Measurements from ENCODE around the gene PRL. TPM values are rescaled to one million over a fixed set of nuclear protein-coding genes. Genes with fewer than 3 reads are reported as not detected.
A peak's percentile ranks its signal among the peaks of the same experiment; 100 is the strongest.

PRL gene
- polyA plus RNA-seq, 1 donor from 2014 or later, result not detected

DNA sequence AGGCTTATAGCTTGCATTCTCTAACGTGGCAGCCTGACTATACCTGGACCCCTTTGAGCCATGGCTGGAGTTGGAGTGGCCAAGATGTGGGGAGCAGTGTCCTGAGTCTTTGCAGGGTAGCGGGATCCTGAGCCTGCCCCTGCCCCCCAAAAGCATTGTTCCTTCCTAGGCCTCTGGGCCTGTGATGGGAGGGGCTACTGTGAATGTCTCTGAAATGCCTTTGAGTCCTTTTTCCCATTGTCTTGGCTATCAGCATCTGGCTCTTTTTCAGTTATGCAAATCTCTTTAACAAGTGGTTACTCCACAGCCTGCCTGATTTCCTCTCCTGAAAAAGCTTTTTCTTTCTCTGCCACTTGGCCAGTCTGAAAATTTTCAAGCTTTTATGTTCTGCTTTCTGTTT, 17.0 kb upstream of the PRL start:
- H3K27ac Mint-ChIP-seq, result no peak overlapping the region
- no peaks in the 10 kb centered on the region for H3K4me1 Mint-ChIP-seq
- no peaks in the 10 kb centered on the region for H3K36me3 Mint-ChIP-seq
- H3K4me3 Mint-ChIP-seq, result no peak overlapping the region
- peaks cover 5 to 15% (median 10%) of the 10 kb centered on the region in 3 donors for H3K9me3 Mint-ChIP-seq
- no peaks in the 10 kb centered on the region for H3K27me3 Mint-ChIP-seq

DNA sequence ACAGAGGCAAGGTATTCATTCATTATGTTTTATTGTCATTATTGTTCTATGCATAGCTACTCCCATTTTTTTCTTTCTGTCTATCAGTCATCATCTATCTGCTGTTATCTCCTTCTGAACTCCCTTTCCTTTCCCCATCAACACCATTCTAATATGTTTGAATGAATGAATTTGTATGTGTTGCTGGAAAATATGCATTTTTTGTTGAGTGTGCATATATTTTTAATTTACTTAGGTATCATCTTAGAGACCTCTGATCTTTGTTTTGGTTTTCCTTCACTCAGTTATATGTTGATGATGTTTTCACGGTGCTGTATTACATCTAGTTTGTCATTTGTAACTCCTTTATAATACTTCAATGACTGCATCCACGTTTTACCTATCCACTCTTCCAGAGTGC, 12.1 kb upstream of the PRL start:
- Mint-ChIP-seq H3K27me3 (no peaks in the 10 kb centered on the region), H3K4me3 (no peak overlapping the region), H3K4me1 (no peaks in the 10 kb centered on the region), H3K36me3 (no peaks in the 10 kb centered on the region), H3K9me3 (peaks cover 5 to 15% (median 8%) of the 10 kb centered on the region in 3 donors), H3K27ac (no peak overlapping the region)

DNA sequence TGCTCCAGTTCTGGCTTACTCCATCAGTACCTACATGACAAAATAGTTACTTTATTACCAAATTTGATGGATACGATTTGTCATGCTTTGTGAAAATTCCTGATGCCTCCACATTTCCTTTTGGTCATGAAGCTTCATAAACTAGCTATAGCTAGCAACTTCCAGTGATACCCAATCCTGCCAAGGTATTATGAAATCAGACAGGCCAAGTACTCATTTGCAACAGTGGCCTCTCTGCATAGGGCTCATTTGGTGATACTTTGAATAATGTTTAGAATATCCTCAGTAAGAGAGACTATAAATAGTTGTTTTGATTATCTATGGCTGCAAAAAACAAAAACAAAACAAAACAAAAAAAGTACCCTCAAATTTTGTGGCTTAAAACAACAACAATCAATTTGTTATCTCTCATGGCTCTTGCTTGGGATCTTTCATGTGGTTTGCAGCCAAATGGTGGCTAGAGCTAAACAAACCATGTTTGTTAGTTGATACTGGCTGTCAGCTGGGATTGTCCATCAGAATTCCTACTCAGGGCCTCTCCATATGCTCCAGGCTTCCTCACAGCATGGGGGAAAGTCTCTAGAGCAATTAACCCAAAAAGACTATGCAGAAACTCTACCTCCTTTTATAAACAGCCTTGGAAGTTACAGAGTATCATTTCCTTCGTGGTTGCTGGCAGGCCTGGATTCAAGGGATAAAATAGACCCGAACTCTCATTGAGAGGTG, 10.1 kb upstream of the PRL start:
- H3K27me3 Mint-ChIP-seq, result no peaks in the 10 kb centered on the region
- no peaks in the 10 kb centered on the region for H3K36me3 Mint-ChIP-seq
- H3K9me3 Mint-ChIP-seq, result peaks cover 5 to 12% (median 7%) of the 10 kb centered on the region in 3 donors
- no peak overlapping the region for H3K4me3 Mint-ChIP-seq
- no peak overlapping the region for H3K27ac Mint-ChIP-seq
- no peaks in the 10 kb centered on the region for H3K4me1 Mint-ChIP-seq

DNA sequence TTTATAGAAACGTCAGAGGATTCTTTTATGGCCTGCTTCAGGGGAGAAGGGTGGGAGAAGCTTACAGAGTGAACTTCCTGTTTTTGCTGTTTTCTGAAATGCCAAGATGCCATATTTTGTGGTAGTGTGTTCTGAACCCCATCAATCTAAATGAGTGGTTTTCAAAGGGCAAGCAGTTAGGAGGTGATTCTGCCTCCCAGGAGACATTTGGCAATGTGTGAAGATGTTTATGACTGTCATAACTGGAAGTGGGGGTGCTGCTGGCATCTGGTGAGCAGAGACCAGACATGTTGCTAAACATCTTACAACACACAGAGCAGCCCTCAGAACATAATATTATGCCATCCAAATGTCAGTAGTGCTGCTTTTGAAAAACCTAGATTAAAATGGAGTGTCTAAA, 6.0 kb upstream of the PRL start:
- no peaks in the 10 kb centered on the region for H3K27me3 Mint-ChIP-seq
- H3K9me3 Mint-ChIP-seq, result peaks cover 0 to 2% (median 0%) of the 10 kb centered on the region in 3 donors
- no peaks in the 10 kb centered on the region for H3K4me1 Mint-ChIP-seq
- H3K27ac Mint-ChIP-seq, result no peak overlapping the region
- H3K36me3 Mint-ChIP-seq, result no peaks in the 10 kb centered on the region
- H3K4me3 Mint-ChIP-seq, result no peak overlapping the region

DNA sequence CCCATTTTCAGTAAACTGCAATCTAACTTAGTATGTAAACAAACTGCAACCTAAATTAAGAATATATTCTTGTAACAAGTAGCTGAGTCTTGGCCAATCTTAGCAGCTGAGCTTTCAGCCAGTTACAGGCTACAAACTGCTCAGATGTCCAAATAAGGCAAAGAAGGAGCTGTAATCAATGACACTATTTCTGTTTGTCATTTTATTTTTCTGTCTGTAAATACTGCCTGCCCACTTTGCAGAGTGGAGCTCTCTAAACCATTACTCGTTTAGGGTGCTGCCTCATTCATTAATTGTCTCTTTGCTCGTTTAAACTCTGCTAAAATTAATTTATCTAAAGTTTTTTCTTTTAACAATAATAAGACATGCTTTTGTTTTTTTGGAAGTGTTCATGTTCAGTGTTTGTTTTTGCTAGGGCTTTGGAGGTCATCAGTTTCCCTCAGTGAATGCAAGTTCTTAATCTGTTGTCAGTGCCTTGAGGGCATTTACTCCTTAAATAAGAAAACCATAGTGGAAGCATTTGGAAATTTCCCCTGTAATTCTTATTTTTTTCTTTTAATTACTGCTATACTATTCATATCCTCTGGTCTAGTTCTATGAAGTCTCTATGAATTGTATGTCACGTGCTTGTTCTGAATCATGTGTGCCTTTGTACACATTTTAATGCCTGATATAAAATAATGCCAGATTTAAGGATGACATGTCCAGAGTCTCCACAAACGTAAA, 3.6 kb upstream of the PRL start:
- no peaks in the 10 kb centered on the region for H3K36me3 Mint-ChIP-seq
- H3K27ac Mint-ChIP-seq, result no peak overlapping the region
- no peaks in the 10 kb centered on the region for H3K4me1 Mint-ChIP-seq
- no peaks in the 10 kb centered on the region for H3K27me3 Mint-ChIP-seq
- no peak overlapping the region for H3K4me3 Mint-ChIP-seq
- peaks cover 0 to 5% (median under 1%) of the 10 kb centered on the region in 3 donors for H3K9me3 Mint-ChIP-seq

DNA sequence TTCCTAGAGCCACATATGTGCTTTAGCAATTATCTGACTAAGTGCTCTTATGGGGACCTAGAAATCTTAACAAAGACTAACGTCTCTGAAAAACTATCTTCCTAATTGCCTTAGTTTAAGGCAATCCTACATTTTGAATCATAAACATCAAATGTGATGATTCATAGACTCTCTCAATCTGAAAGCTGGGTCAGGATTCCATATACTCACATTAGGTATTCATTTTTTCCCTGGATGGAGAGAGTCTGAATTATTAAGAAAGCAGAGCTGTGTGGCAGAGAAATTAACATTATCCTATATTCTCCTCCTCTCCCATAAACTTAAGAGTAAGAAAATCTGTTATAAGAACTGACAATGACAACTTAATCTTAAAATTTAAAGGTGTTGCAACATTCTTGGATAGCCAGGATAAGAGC, 1.6 kb upstream of the PRL start:
- H3K4me3 Mint-ChIP-seq, result no peak overlapping the region
- no peaks in the 10 kb centered on the region for H3K27me3 Mint-ChIP-seq
- peaks cover 0 to 5% (median 0%) of the 10 kb centered on the region in 3 donors for H3K9me3 Mint-ChIP-seq
- no peak overlapping the region for H3K27ac Mint-ChIP-seq
- no peaks in the 10 kb centered on the region for H3K4me1 Mint-ChIP-seq
- H3K36me3 Mint-ChIP-seq, result no peaks in the 10 kb centered on the region

DNA sequence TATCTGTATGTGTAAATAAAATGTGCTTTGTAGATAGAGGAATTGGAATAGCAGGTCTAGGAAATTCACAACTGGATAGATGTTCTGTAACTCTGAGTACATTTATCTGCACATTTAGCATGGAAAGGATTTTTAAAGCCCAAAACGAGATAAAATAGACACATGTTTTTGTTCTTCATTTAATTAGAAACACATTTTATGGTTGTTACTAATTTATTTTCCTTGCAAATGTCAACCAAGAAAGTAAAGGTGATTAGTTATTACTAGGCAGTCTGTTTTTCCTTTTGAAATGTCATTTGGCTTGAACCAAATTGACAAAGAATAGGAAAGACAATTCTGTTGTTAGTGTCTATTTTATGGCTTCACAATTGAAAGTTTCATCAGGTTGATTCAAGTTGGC, 769 bp downstream of the PRL start:
- H3K4me1 Mint-ChIP-seq, result peaks cover 0 to 1% (median 0%) of the 10 kb centered on the region in 3 donors
- no peak overlapping the region for H3K27ac Mint-ChIP-seq
- no peaks in the 10 kb centered on the region for H3K36me3 Mint-ChIP-seq
- H3K4me3 Mint-ChIP-seq, result no peak overlapping the region
- H3K9me3 Mint-ChIP-seq, result peaks cover 0 to 5% (median 0%) of the 10 kb centered on the region in 3 donors
- H3K27me3 Mint-ChIP-seq, result no peaks in the 10 kb centered on the region

DNA sequence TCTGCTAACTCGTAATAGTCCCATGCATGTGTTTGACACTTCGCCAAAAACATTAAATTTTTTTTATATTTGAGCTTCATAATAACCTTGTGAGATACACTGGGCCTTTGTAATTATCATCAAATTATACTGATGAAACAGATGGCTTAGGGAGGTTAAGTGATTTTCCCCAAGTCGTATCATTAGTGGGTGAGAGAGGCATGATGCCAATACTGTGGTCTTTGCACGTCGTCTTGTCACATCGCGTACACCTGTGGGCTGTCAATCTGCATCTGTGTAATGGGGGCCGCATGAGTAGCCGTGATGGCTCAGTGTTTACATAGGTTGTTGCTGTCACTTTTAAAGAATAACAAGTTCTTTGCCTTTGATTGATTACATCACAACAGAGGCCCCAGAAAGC, 1.7 kb downstream of the PRL start:
- Mint-ChIP-seq H3K27me3 (no peaks in the 10 kb centered on the region), H3K27ac (no peak overlapping the region), H3K4me3 (no peak overlapping the region), H3K36me3 (no peaks in the 10 kb centered on the region), H3K9me3 (peaks cover 0 to 5% (median 0%) of the 10 kb centered on the region in 3 donors), H3K4me1 (peaks cover 0 to 1% (median 0%) of the 10 kb centered on the region in 3 donors)

DNA sequence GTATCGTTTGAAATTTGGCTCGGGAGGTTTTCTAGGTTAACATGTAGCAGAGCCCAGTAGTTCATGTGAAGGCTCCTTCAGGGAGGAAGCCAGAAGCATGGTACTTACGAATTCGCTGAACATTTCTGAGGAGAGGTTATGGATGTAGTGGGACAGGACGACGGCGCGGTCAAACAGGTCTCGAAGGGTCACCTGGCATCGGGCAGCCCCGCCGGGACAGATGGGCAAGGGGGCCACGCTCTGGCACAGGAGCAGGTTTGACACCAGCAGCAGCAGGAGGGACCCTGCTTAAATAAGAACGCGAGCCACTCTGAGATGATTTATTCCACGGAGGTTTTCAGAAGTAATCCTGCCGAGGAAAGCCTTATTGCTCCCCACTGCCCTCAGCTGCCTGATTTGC, 2.5 kb downstream of the PRL start:
- no peaks in the 10 kb centered on the region for H3K36me3 Mint-ChIP-seq
- H3K9me3 Mint-ChIP-seq, result peaks cover 0 to 5% (median 0%) of the 10 kb centered on the region in 3 donors
- peaks cover 0 to 1% (median 0%) of the 10 kb centered on the region in 3 donors for H3K4me1 Mint-ChIP-seq
- no peaks in the 10 kb centered on the region for H3K27me3 Mint-ChIP-seq
- no peak overlapping the region for H3K4me3 Mint-ChIP-seq
- no peak overlapping the region for H3K27ac Mint-ChIP-seq

DNA sequence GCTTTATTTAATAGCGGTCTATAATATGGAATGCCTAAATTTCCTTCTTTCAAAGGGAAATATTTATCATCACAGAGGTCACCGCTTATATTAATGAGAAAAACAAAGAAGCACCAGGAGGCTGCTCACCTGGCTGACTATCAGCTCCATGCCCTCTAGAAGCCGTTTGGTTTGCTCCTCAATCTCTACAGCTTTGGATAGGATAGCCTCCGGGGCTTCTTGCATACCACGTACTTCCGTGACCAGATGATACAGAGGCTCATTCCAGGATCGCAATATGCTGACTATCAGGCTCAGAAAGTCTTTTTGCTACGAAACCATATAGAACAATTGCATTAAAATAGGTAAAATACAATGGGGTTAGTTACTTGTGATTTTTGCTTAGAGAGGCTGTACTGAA, 6.8 kb downstream of the PRL start:
- Mint-ChIP-seq H3K27ac (no peak overlapping the region), H3K27me3 (no peaks in the 10 kb centered on the region), H3K36me3 (no peaks in the 10 kb centered on the region), H3K4me3 (no peak overlapping the region), H3K4me1 (peaks cover 0 to 1% (median 0%) of the 10 kb centered on the region in 3 donors), H3K9me3 (peaks cover 0 to 2% (median 0%) of the 10 kb centered on the region in 3 donors)

DNA sequence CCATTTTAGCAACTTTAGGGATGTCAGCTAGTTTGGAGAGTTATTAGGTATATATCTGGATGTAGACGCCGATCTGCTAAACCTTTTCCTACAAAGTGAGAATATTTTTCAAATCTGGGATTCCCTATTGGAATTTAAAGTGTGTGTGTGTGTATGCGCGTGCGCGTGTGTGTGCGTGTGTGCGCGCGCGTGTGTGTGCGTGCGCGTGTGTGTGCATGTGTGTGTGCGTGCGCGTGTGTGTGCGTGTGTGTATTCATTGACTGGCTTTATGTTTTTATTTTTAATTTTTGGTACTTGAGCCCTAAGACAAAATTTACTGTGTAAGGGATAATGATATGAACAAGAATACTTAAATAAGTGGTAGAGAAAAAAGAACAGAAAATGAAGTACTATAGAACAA, 8.1 kb downstream of the PRL start:
- H3K9me3 Mint-ChIP-seq, result peaks cover 0 to 2% (median 0%) of the 10 kb centered on the region in 3 donors
- H3K27ac Mint-ChIP-seq, result no peak overlapping the region
- no peaks in the 10 kb centered on the region for H3K36me3 Mint-ChIP-seq
- no peaks in the 10 kb centered on the region for H3K27me3 Mint-ChIP-seq
- no peak overlapping the region for H3K4me3 Mint-ChIP-seq
- H3K4me1 Mint-ChIP-seq, result peaks cover 0 to 1% (median 0%) of the 10 kb centered on the region in 3 donors

DNA sequence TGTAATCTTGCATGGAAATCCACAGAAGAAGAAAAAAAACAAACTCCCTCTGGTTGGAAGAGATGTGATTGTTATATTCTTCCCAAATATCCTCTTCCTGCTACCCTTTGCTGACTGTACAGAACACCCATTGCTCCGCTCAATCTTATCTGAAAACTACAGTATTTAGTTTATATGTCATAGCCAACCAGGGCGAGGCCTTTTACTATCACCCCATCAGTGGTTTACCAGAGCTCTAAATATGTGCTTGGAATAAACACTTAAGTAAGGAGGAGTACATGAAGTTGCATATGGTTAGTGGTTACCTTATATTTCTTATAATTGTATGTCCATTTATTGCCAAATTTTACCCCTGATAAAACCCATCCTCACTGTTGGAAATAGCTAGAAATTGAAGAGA, 12.2 kb downstream of the PRL start:
- Mint-ChIP-seq H3K27ac (no peak overlapping the region), H3K9me3 (peaks cover 0 to 3% (median 2%) of the 10 kb centered on the region in 3 donors), H3K4me1 (no peaks in the 10 kb centered on the region), H3K27me3 (no peaks in the 10 kb centered on the region), H3K36me3 (no peaks in the 10 kb centered on the region), H3K4me3 (no peak overlapping the region)

DNA sequence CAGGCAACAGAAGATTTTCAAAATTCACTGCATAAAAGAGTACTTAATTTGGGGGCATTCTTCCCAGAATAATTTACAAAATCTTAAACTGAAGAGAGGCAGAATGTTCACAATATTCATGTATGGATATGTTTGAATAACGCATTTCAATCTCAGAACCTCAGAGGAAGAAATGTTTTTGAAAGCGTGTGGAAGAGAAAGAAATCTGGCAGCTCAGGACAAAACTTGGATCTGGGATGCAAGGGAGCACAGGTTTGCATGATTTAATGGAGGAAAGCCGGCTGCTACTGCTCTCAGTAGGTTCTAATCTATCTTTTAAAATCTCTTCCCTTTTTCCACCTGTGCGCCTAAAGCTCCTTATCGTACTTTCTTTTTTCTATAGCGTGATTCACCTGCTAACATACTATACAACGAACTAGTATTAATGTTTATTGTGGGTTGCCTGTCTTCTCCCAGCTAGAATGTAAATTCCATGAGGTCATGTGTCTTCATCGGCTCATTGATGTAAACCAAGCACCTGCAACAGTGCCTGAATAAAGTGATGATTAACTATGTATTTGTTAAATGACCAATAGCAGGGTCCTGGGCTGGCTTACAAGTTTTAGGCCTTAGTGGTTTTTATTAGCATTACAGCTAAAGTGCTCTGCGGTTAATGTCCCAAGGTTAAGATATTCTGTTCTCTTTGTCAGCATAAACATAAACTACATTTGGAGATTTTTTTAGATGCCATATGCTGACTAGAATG, 15.3 kb downstream of the PRL start:
- Mint-ChIP-seq H3K36me3 (peaks cover 2% of the 10 kb centered on the region), H3K27me3 (no peaks in the 10 kb centered on the region), H3K4me1 (no peaks in the 10 kb centered on the region), H3K4me3 (no peak overlapping the region), H3K27ac (no peak overlapping the region), H3K9me3 (peaks cover 1 to 3% (median 3%) of the 10 kb centered on the region in 3 donors)

DNA sequence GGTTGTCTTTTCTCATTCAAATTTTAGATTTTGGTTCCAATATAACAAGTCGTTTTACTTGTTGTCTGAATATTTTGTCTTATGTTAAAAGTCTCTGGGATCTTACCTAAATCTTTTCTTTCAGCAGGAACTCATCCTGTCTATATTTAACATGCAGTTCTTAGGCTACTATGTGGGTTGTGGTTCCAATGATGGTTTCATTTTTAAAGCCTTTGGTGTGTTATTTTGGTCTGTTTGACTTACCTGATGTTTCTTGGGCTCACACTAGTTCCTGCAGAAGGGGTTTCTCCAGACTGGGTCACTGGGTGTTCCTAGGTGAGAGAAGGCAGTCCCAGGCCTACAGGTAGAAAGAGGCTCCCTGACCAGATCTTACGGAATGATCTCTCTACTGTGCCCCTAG, 17.4 kb downstream of the PRL start:
- H3K27ac Mint-ChIP-seq, result no peak overlapping the region
- H3K4me3 Mint-ChIP-seq, result peak overlapping the region in 1 of 4 donors; percentile 47
- H3K9me3 Mint-ChIP-seq, result peaks cover 1 to 16% (median 6%) of the 10 kb centered on the region in 3 donors
- H3K36me3 Mint-ChIP-seq, result peaks cover 2% of the 10 kb centered on the region
- H3K27me3 Mint-ChIP-seq, result no peaks in the 10 kb centered on the region
- H3K4me1 Mint-ChIP-seq, result no peaks in the 10 kb centered on the region

DNA sequence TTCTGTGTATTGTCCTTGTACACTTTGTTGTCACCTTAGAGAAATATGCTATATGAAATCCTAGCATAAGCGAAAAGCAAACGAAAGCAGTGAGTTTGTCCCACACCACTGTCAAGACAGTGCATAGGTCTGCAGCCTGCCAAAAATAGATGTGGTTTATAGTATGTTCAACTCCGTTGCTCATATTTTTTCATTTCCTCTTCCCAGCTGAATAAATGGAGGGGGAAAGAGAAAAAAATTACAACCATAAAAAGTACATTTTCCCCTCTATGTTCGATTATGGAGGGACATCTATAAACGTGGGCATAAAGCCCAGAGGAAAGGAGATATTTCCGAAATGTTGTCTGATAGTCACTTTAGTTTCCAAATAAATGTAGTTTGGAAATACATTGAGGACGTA, 25.8 kb downstream of the PRL start:
- Mint-ChIP-seq H3K27ac (no peak overlapping the region), H3K36me3 (peaks cover 1% of the 10 kb centered on the region), H3K4me1 (peaks cover 0 to 5% (median 3%) of the 10 kb centered on the region in 3 donors), H3K9me3 (peaks cover 2 to 23% (median 8%) of the 10 kb centered on the region in 3 donors), H3K27me3 (no peaks in the 10 kb centered on the region), H3K4me3 (no peak overlapping the region)
